ENCODE measurements around the gene IL36B. TPM values are rescaled to one million over a fixed set of nuclear protein-coding genes. Genes with fewer than 3 reads are reported as not detected.

IL36B gene
- total RNA-seq, 1 donor from 2014 or later = not detected

- intact Hi-C loops (cut with DNase I) = no loop called here
- no peak for DNase-seq
- no peak for TF ChIP-seq CTCF (IDR thresholded peaks at IDR 0.05)
- Histone ChIP-seq H3K27ac (no peak overlapping the region), H3K27me3 (ENCODE audit: low read depth) (no peaks in the 10 kb centered on the region), H3K36me3 (no peaks in the 10 kb centered on the region), H3K4me3 (no peak overlapping the region), H3K9me3 (no peaks in the 10 kb centered on the region), H3K4me1 (no peaks in the 10 kb centered on the region)
- ATAC-seq = no peak
Observed at GRCh38 chr2:113079131-113079530, 26.5 kb upstream of the IL36B start.

DNA sequence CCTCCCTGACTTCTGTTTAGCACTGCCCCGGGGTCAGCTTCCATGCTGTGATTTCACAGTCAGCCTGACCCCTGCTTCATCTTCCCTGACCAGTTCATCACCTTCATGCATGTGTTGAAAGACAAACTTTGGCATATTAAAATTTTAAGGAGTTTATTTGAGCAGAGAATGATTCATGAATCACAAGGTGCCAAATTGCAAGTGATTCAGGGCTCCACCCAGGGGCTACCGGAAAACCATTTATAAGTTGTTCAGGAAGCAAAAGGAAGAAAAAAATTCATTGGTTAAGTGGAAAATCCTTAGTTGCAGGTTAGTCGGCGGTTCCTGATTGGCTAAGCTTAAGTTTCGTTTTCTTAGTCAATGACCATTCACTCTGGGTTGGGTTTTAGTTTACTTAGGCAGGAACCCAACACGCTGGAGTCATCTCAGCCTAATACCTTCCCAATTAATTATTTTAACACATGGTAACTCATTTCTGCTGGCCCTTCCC is 25.7 kb upstream of the IL36B start:
- DNase-seq (no peak), ATAC-seq (peak; percentile 59 to 90)
- H3K36me3 ChIP-seq = no peaks in the 10 kb centered on the region
- H3K4me1 ChIP-seq = no peaks in the 10 kb centered on the region
- H3K4me3 ChIP-seq = no peak overlapping the region
- no peak overlapping the region for H3K27ac ChIP-seq
- no peaks in the 10 kb centered on the region for H3K27me3 ChIP-seq (ENCODE audit: low read depth)
- intact Hi-C loops (cut with DNase I) = no loop called here
- no peaks in the 10 kb centered on the region for H3K9me3 ChIP-seq
- TF ChIP-seq CTCF (IDR thresholded peaks at IDR 0.05) = no peak

- Histone ChIP-seq H3K27me3 (ENCODE audit: low read depth) (no peaks in the 10 kb centered on the region), H3K4me1 (no peaks in the 10 kb centered on the region), H3K4me3 (no peak overlapping the region), H3K36me3 (no peaks in the 10 kb centered on the region), H3K27ac (no peak overlapping the region), H3K9me3 (no peaks in the 10 kb centered on the region)
- intact Hi-C loops (cut with DNase I) = no loop called here
- TF ChIP-seq CTCF (IDR thresholded peaks at IDR 0.05) = no peak
- no peak for DNase-seq
- ATAC-seq = peak in 1 of 2 donors; percentile 42
Observed at GRCh38 chr2:113077921-113078320, 25.3 kb upstream of the IL36B start.

GRCh38 chr2:113076954-113077669 is 24.4 kb upstream of the IL36B start:
- H3K9me3 ChIP-seq = no peaks in the 10 kb centered on the region
- H3K36me3 ChIP-seq = no peaks in the 10 kb centered on the region
- H3K27me3 ChIP-seq (ENCODE audit: low read depth) = no peaks in the 10 kb centered on the region
- intact Hi-C loops (cut with DNase I) = no loop called here
- no peak overlapping the region for H3K4me3 ChIP-seq
- no peak for TF ChIP-seq CTCF (IDR thresholded peaks at IDR 0.05)
- no peak overlapping the region for H3K27ac ChIP-seq
- ATAC-seq = no peak
- DNase-seq = no peak
- H3K4me1 ChIP-seq = no peaks in the 10 kb centered on the region

DNA sequence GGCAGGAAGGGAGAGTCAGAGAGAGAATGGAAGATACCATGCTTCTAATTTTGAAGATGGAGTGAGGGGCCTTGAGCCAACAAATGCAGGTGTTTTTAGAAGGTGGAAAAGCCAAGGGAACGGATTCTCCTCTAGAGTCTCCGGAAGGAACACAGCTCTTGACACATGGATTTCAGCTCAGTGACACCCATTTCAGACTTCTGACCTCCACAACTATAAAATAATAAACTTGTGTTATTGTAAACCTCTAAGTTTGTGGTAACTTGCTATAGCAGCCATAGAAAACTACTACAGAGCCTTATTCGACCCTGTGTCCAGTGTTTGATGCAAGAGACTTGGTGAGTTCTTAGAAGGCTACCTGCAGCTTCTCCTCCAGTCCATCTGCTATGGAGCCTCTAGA is 22.9 kb upstream of the IL36B start:
- H3K27me3 ChIP-seq (ENCODE audit: low read depth) = no peaks in the 10 kb centered on the region
- no peaks in the 10 kb centered on the region for H3K36me3 ChIP-seq
- DNase-seq = no peak
- no peaks in the 10 kb centered on the region for H3K9me3 ChIP-seq
- H3K4me3 ChIP-seq = no peak overlapping the region
- H3K27ac ChIP-seq = no peak overlapping the region
- TF ChIP-seq CTCF (IDR thresholded peaks at IDR 0.05) = no peak
- ATAC-seq = no peak
- H3K4me1 ChIP-seq = no peaks in the 10 kb centered on the region
- intact Hi-C loops (cut with DNase I) = no loop called here
